Gastrocnemius medialis (tissue), 4 donors: ENCODE results near the gene RSPRY1. TPM values are rescaled to one million over a fixed set of nuclear protein-coding genes. Genes with fewer than 3 reads are reported as not detected.

ENCODE experiments used
- ATAC-seq, 2 donors: fragments of 150-250 bp; one replicate each; pipeline ENCODE4 v1.9.1; 2016
- DNase-seq, 2 donors: peaks; one replicate each; pipeline ENCODE4 v3.0.0-alpha.2; 2019
- H3K27ac ChIP-seq, 4 donors: fragments of 200-600 bp; sonication (generic); 1 replicate in 1 of 4; 2 replicates in 3 of 4; pipeline ENCODE4 v1.5.1; 2016 to 2018; ENCODE audit warnings: mild to moderate bottlenecking in 2 of 4, moderate library complexity in 1 of 4
- H3K27me3 ChIP-seq, 3 donors: fragments of 200-600 bp; sonication (generic) in 2 of 3; 1 replicate in 1 of 3; 2 replicates in 2 of 3; pipeline versions ENCODE4 v1.5.1 to v1.6.0; 2016 to 2019; ENCODE audit warnings: mild to moderate bottlenecking in 1 of 3, moderate library complexity in 1 of 3
- H3K36me3 ChIP-seq, 2 donors: fragments of 200-600 bp; sonication (generic) in 1 of 2; one replicate each; pipeline ENCODE4 v1.5.1; 2017 to 2018
- H3K4me1 ChIP-seq, 2 donors: fragments of 200-600 bp; sonication (generic) in 1 of 2; one replicate each; pipeline ENCODE4 v1.5.1; 2016 to 2017; ENCODE audit warnings: mild to moderate bottlenecking in 2 of 2
- H3K4me3 ChIP-seq, 4 donors: fragments of 200-600 bp; sonication (generic) in 3 of 4; 1 replicate in 1 of 4; 2 replicates in 3 of 4; pipeline ENCODE4 v1.5.1; 2016 to 2019; ENCODE audit warnings: mild to moderate bottlenecking in 2 of 4
- H3K9me3 ChIP-seq, 3 donors: fragments of 200-600 bp; sonication (generic) in 2 of 3; 1 replicate in 1 of 3; 2 replicates in 2 of 3; pipeline ENCODE4 v1.5.1; 2016 to 2019
- POLR2A ChIP-seq, 2 donors: fragments of 450-650 bp; IDR thresholded peaks; one replicate each; pipeline ENCODE4 v1.6.1; 2017; ENCODE audit warnings: antibody characterized with exemption in 2 of 2, mild to moderate bottlenecking in 2 of 2, moderate library complexity in 2 of 2
- in situ Hi-C, 4 donors: fragments of 200-750 bp; cut with MboI; loops; one replicate each; pipeline versions ENCODE4 v1.15.0 to v1.8.0; 2017; ENCODE audit warnings: low sequenced_read_pairs in 4 of 4
- intact Hi-C: fragments of 100-400 bp; cut with DNase I; formaldehyde crosslinking; loops from one replicate; pipeline ENCODE4 v1.15.1; 2023; ENCODE audit warnings: low total_unique reads
- total RNA-seq, 4 donors: library from RNA; depleted of rRNA; stranded (reverse); fragments of >200 nt; gene quantifications; one replicate each; pipeline versions ENCODE4 v1.1.0 to v1.2.3, GENCODE V29; 2016
- TF ChIP-seq, protein P1 (sequence below), 5 experiments: fragments of 450-650 bp in 3 of 5; fragments of 200-600 bp in 2 of 5; sonication (generic) in 2 of 5; IDR thresholded peaks in 4 of 5; conservative IDR thresholded peaks in 1 of 5; 1 replicate in 4 of 5; 2 replicates in 1 of 5; pipeline ENCODE4 v1.5.1; 2016 to 2019; ENCODE audit warnings: antibody characterized with exemption in 5 of 5, mild to moderate bottlenecking in 3 of 5, moderate library complexity in 3 of 5

Gene RSPRY1
- total RNA-seq, 4 donors from 2014 or later, result 15.4 to 24.1 (median 20.7) TPM

DNA sequence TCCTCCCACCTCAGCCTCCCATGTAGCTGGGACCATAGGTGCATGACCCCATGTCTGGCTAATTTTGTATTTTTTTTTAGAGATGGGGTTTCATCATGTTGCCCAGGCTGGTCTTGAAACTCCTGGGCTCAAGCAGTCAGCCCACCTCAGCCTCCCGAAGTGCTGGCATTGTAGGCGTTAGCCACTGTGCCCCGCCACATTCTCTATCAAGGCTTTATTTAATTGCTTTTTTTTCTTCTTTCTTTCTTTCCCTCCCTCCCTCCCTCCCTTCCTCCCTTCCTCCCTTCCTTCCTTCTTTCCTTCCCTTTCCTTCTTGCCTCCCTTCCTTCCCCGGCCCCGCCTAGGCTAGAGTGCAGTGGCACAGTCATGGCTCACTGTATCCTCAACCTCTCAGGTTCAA is 23.7 kb downstream of the RSPRY1 start:
- ATAC-seq (no peak), DNase-seq (no peak)
- in situ Hi-C loops, result no loop called here
- H3K27ac ChIP-seq, result no peak overlapping the region
- no peaks in the 10 kb centered on the region for H3K9me3 ChIP-seq
- no peaks in the 10 kb centered on the region for H3K4me1 ChIP-seq
- no peaks in the 10 kb centered on the region for H3K27me3 ChIP-seq
- intact Hi-C loops, result no loop called here
- H3K36me3 ChIP-seq, result peaks cover 3 to 87% of the 10 kb centered on the region in 2 donors
- no peak overlapping the region for H3K4me3 ChIP-seq
- no peak for TF ChIP-seq POLR2A (IDR thresholded peaks at IDR 0.05)
- TF ChIP-seq, protein P1, sequence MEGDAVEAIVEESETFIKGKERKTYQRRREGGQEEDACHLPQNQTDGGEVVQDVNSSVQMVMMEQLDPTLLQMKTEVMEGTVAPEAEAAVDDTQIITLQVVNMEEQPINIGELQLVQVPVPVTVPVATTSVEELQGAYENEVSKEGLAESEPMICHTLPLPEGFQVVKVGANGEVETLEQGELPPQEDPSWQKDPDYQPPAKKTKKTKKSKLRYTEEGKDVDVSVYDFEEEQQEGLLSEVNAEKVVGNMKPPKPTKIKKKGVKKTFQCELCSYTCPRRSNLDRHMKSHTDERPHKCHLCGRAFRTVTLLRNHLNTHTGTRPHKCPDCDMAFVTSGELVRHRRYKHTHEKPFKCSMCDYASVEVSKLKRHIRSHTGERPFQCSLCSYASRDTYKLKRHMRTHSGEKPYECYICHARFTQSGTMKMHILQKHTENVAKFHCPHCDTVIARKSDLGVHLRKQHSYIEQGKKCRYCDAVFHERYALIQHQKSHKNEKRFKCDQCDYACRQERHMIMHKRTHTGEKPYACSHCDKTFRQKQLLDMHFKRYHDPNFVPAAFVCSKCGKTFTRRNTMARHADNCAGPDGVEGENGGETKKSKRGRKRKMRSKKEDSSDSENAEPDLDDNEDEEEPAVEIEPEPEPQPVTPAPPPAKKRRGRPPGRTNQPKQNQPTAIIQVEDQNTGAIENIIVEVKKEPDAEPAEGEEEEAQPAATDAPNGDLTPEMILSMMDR (IDR thresholded peaks at IDR 0.05 in 4 of 5, conservative IDR thresholded peaks at IDR 0.05 in 1 of 5), result no peak

DNA sequence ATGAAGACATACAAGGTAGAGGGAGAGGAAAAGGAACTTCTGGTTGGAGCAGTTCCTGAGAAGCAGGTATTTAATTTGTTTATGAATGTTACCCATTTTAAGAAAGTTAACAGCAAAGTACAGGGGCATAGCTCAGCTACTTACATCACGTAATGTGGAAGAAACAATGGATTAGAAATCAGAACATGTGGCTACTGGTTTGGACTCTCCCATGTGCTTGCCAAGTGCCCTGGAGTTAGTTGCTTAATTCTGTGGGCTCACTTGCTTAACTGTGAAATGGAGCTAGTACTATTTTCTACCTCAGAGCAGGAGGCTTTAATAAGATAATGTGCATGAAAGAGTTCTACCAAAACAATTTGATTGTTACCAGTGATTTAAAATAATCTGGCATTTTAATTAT is 27.3 kb downstream of the RSPRY1 start:
- Histone ChIP-seq H3K9me3 (peaks cover 0 to 15% (median 5%) of the 10 kb centered on the region in 3 donors), H3K4me1 (no peaks in the 10 kb centered on the region), H3K4me3 (no peak overlapping the region), H3K27me3 (no peaks in the 10 kb centered on the region), H3K27ac (no peak overlapping the region), H3K36me3 (peaks cover 10 to 96% of the 10 kb centered on the region in 2 donors)
- no peak for TF ChIP-seq POLR2A (IDR thresholded peaks at IDR 0.05)
- TF ChIP-seq, protein P1 (IDR thresholded peaks at IDR 0.05 in 4 of 5, conservative IDR thresholded peaks at IDR 0.05 in 1 of 5), result no peak
- in situ Hi-C loops, result no loop called here
- intact Hi-C loops, result no loop called here
- ATAC-seq (no peak), DNase-seq (no peak)

DNA sequence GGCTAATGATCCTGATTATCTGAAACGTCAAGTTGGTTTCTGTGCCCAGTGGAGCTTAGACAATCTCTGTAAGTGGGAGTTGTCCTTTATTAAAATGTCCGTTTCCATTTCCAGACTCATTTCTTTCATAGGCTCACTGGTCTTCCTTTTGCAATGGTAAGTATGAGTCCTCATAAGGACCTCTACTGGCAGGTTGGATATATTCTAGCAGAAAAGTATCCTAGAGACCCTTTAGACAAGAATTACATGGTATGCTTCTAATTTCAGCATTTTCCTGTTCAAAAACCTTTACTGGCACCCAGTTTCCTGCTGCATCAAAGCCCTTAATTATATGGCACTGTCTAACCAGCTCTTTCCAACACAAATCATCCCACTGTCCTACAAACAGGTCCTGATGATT is 30.8 kb downstream of the RSPRY1 start:
- in situ Hi-C loops, result no loop called here

DNA sequence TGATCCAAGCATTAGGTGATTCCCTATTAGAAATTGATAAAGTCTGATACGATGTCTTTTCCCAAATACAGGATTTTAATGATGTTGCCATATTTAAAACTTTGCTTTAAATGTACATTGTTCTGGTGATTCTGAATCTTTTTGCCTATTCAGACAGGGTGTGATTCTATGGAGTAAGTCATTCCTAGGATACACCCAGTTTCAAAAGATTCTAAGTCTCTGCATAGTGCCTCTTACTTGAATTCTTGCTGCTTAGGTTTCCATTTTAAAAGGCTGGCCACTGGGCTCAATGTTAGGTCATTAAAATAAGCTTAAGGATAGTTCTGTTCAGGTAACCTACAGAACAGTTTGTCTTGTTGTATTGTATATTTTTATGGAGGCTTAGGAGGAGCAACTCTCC is 36.9 kb downstream of the RSPRY1 start:
- in situ Hi-C loops, result no loop called here
- Histone ChIP-seq H3K4me1 (no peaks in the 10 kb centered on the region), H3K27ac (no peak overlapping the region), H3K4me3 (no peak overlapping the region), H3K27me3 (no peaks in the 10 kb centered on the region), H3K9me3 (no peaks in the 10 kb centered on the region), H3K36me3 (peaks cover 3 to 94% of the 10 kb centered on the region in 2 donors)
- intact Hi-C loops, result no loop called here
- DNase-seq, result no peak
- TF ChIP-seq POLR2A (IDR thresholded peaks at IDR 0.05), result no peak
- TF ChIP-seq, protein P1 (IDR thresholded peaks at IDR 0.05 in 4 of 5, conservative IDR thresholded peaks at IDR 0.05 in 1 of 5), result no peak
- no peak for ATAC-seq

More for the DNA sequence above, 30.8 kb downstream of the RSPRY1 start:
- TF ChIP-seq POLR2A (IDR thresholded peaks at IDR 0.05), result no peak
- TF ChIP-seq, protein P1 (IDR thresholded peaks at IDR 0.05 in 4 of 5, conservative IDR thresholded peaks at IDR 0.05 in 1 of 5), result no peak
- ATAC-seq, result no peak
- intact Hi-C loops, result no loop called here
- DNase-seq, result no peak
- Histone ChIP-seq H3K9me3 (peaks cover 0 to 15% (median 5%) of the 10 kb centered on the region in 3 donors), H3K27me3 (no peaks in the 10 kb centered on the region), H3K36me3 (peaks cover 10 to 96% of the 10 kb centered on the region in 2 donors), H3K27ac (no peak overlapping the region), H3K4me3 (no peak overlapping the region), H3K4me1 (no peaks in the 10 kb centered on the region)
